Right ventricle myocardium inferior (tissue), 1 donor: Measurements from ENCODE around the gene ACY1. TPM values are rescaled to one million over a fixed set of nuclear protein-coding genes. Genes with fewer than 3 reads are reported as not detected.
A peak's percentile ranks its signal among the peaks of the same experiment; 100 is the strongest.
"Not testable (repeated sequence)": the region's sequence is repeated elsewhere in the genome, so short reads cannot be mapped to it uniquely, and the experiment has no call there.

ENCODE experiments used
- ATAC-seq: fragments of 200-7000 bp; cut with Tn5 transposase; one replicate; pipeline ENCODE4 v1.9.1; 2020; ENCODE audit warnings: mild to moderate bottlenecking, moderate library complexity
- DNase-seq: peaks from one replicate; pipeline ENCODE4 v3.0.0; 2021; ENCODE audit errors: missing footprints
- intact Hi-C: fragments of 100-400 bp; cut with DNase I; formaldehyde crosslinking; loops from one replicate; pipeline ENCODE4 v1.11.0; 2022
- total RNA-seq: library from RNA; stranded (reverse); fragmentation: NEBNext Ultra II Directional; extraction: Animal tissue kit (Norgen Biotek cat#: 25700); gene quantifications from one replicate; pipeline ENCODE4 v1.2.1, GENCODE V29; 2021
- donor health status: DM: no; HTN: yes; CAD: no; lungs with severe emphysema.

Gene ACY1
- total RNA-seq, 1 donor from 2014 or later: 32.3 TPM

- peak; percentile 89 for DNase-seq
- ATAC-seq: peak; percentile 82
- intact Hi-C loops: loop anchor here (1.0 to 10.0 kb wide), 2 partner anchors 33 to 430 kb away; partner anchors contain the start of gene PARP3
These were observed 8.1 kb upstream of the ACY1 start, which contains the start of gene ABHD14A for GRCh38 chr3:51974963-51975851. ABHD14A (plus strand) TSS chr3:51975064; CDS start chr3:51975136, 72 bp downstream.

DNA sequence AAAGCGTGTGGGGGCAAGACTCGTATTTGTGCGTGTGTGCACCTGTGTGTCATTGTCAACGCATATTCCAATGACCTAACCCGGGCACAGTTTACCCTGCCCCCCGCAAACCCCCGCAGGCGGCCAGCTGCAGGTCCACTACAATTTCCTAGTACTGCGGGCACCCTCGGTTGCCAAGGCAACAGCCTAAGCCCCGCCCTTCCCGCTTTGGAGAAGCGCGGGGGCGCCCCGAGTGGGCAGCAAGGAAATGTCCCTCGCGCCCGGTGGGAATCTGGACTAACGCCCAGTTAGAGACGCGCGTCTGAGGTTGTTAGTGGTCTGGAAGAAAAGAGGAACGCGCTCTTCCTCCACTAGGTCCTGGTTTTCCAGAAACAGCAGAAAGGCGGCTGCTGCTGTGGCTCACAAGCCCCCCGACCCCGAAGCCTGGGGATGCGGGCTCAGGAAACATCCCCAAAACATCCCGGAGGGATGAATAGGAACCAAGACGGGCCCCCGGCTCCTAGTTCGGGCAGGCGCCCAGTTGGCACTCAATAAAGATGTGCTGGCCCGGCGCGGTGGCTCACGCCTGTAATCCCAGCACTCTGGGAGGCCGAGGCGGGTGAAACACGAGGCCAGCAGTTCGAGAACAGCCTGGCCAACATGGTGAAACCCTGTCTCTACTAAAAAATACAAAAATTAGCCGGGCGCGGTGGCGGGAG lies 7.3 kb upstream of the ACY1 start:
- DNase-seq: peak; percentile 90
- intact Hi-C loops: loop anchor here (10.0 kb wide), 1 partner anchor 429 kb away; no protein-coding TSS in a partner anchor
- ATAC-seq: no peak

DNA sequence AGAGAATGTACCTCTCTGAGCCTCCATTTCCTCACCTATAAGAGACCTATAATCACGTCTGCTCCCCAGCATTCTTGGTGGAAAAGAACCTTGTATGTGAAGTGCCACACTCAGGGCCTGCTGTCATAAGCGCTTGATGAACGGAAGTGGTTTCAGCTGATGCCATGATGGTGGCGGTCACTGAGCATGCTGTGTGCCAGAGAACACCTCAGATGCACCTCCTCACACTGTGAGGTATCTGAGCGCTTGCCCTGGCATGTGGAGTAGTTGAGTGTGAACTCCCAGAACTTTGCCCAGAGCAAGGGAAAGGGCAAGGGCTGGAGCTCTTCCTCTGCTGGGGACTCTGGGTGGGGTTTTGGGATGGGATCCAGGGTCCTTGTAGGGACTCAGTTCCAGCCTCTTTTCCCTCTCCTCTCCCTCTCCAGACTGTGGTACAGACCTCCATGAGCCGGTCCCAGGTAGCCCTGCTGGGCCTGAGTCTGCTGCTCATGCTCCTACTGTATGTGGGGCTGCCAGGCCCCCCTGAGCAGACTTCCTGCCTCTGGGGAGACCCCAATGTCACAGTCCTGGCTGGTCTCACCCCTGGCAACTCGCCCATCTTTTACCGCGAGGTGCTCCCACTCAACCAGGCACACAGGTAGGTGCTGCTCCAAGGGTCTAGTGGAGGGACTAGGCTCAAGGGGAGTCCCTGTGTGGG lies 5.7 kb upstream of the ACY1 start:
- ATAC-seq (no peak), DNase-seq (peak; percentile 56)
- intact Hi-C loops: loop anchor here (10.0 kb wide), 1 partner anchor 427 kb away; no protein-coding TSS in a partner anchor

- ATAC-seq (no peak), DNase-seq (no peak)
- intact Hi-C loops: loop anchor here (10.0 kb wide), 1 partner anchor 427 kb away; no protein-coding TSS in a partner anchor
These were observed 5.2 kb upstream of the ACY1 start for GRCh38 chr3:51978143-51978502.

GRCh38 chr3:51980253-51980652 lies 3.1 kb upstream of the ACY1 start:
- DNase-seq (peak; percentile 42), ATAC-seq (no peak)
- intact Hi-C loops: no loop called here

DNA sequence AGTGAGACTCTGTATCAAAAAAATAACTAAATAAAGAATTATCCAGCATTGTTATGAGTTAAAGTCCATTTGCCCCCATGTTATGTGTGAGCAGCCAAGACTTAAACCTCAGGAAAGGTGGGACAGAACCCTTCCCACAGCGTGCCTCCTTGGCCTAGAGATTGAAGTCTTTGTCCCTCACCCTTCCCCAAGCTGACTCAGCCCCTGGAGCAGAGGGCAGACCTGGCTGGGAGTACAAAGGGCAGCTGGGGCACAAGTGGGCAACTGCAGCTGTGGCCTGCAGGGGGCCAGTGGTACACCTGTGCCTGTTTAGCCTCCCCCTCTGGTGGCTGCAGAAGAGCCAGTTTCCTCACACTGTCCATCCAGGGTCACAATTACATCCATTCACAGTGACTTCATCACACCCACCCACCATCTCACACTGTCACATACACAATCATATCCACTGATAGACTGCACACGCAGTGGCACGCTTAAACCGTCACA lies 940 bp upstream of the ACY1 start:
- ATAC-seq: peak; percentile 11
- peak; percentile 64 for DNase-seq

GRCh38 chr3:51983578-51984268 lies 388 bp downstream of the ACY1 start:
- intact Hi-C loops: no loop called here
- DNase-seq: peak; percentile 42
- no peak for ATAC-seq

More for the DNA sequence above, 940 bp upstream of the ACY1 start:
- intact Hi-C loops: no loop called here

DNA sequence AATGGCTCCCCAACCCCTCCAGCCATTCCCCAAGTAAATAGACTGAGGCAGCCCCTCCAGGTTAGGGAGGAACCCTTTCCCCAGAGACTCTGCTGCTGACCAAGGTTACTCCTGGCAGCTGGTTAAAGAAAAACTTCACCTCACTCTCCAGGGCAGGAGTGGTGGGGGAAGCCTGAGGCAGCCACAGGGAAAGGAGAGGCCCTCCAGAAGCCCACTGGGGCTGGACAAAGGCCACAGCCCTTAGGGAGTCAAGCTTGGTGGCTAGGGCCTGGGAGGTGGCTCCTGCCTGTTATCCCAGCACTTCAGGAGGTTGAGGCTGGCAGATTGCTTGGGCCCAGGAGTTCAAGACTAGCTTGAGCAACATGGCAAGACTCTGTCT lies 923 bp downstream of the ACY1 start:
- intact Hi-C loops: no loop called here
- DNase-seq: peak; percentile 1
- no peak for ATAC-seq

- DNase-seq (peak; percentile 49), ATAC-seq (no peak)
- intact Hi-C loops: no loop called here
These were observed 1.7 kb downstream of the ACY1 start for GRCh38 chr3:51985063-51985462.

DNA sequence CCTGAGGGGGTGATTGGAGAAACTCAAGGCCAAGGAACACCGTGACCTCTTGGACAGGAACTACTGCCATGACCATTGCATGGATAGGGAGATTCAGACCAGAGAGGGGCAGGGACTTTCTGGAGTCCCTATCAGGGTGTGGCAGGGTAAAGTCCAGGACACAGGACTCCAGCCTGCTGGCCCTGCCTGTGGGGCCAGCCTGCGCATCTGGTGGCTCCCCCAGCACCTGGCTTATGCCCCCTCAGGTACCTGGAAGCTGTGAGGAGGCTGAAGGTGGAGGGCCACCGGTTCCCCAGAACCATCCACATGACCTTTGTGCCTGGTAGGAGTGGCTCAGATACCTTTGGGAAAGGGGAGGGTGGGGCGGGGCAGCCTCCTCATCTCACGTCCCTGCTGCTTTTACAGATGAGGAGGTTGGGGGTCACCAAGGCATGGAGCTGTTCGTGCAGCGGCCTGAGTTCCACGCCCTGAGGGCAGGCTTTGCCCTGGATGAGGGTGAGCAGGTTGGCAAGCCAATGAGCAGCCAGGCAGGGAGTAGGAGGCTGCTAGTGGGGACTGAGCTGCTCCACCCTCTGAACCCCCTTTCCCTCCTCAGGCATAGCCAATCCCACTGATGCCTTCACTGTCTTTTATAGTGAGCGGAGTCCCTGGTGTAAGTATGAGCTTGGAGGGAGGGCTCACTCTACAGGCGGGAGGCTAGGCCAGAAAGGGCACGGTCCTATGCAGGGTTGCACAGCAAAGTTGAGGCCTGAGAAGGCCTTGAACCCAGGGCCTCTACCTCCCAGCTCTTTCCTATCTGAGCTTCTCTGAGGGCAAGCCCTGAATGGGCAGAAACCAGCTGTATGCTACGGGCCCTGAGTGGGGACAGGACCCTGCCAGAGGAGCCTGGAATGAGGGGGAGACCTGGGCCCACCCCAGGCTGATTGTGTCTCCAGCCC lies 2.9 kb downstream of the ACY1 start:
- intact Hi-C loops: no loop called here
- DNase-seq (peak; percentile 53), ATAC-seq (no peak)

- DNase-seq (peak; percentile 50), ATAC-seq (no peak)
- intact Hi-C loops: no loop called here
These were observed 4.2 kb downstream of the ACY1 start for GRCh38 chr3:51987568-51987967.

- no peak for ATAC-seq
- intact Hi-C loops: no loop called here
- peak; percentile 64 for DNase-seq
These were observed 5.2 kb downstream of the ACY1 start for GRCh38 chr3:51988286-51989146.

DNA sequence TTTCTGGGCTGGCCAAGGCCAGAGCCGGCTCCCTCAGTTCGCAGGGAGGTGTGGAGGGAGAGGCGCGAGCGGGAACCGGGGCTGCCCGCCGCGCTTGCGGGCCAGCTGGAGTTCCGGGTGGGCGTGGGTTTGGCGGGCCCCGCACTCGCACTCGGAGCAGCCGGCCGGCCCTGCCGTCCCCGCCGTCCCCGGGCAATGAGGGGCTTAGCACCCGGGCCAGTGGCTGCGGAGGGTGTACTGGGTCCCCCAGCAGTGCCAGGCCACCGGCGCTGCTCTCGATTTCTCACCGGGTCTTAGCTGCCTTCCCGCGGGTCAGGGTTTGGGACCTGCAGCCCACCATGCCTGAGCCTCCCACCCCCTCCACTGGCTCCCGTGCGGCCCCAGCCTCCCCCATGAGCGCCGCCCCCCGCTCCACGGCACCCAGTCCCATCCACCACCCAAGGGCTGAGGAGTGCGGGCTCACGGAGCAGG lies 7.2 kb downstream of the ACY1 start:
- peak; percentile 64 for DNase-seq
- intact Hi-C loops, ATAC-seq: not testable (repeated sequence)

DNA sequence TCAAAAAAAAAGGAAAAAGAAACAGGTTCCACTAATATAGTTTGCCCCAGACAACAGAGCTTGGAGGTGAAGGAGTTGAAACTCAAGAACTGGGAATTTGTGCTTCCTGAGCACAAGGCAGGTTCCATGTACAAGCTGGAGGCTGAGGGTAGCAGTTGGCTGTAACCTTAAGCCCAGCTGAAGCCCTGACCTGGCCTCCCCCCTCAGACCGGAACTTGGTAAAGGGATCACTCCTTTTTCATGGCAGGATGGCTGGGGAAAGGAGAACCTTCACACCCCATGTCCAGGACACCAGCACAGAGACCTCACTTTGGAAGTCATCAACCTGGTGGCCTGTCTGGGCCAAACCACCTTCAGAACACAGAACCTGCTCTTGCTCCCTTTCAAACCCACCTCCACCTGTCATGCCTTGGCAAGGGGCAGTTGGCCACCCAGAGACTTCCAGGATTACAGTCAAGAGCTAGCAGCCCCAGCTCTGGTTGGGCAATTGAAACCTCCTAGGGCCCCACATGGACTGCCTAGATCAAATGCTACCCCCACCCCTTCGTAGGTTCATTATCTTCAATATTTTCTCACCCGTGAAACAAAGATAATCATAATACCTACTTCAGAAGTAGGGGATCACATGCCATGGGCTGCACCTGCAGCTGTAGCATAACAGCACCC lies 8.8 kb downstream of the ACY1 start:
- ATAC-seq: no peak
- DNase-seq: peak; percentile 32
- intact Hi-C loops: no loop called here

GRCh38 chr3:51993657-51994056 lies 10.3 kb downstream of the ACY1 start:
- DNase-seq: peak; percentile 52
- ATAC-seq, intact Hi-C loops: not testable (repeated sequence)

- intact Hi-C loops: no loop called here
- ATAC-seq (no peak), DNase-seq (peak; percentile 6)
These were observed 11.2 kb downstream of the ACY1 start for GRCh38 chr3:51994530-51994929.
